Activated T-cell treated with anti-CD3 and anti-CD28 coated beads, Interleukin-2, amount 50 U/mL, for 4 hours (primary cell): ENCODE measurements around the gene ABCC4. TPM values are rescaled to one million over a fixed set of nuclear protein-coding genes. Genes with fewer than 3 reads are reported as not detected.

ENCODE experiments used
- ATAC-seq, 2 donors: fragments of 200-7000 bp; cut with Tn5 transposase; one replicate each; pipeline ENCODE4 v1.10.0; 2021
- DNase-seq: peaks from one replicate; pipeline ENCODE4 v3.0.0-alpha.2; 2020
- H3K27me3 Mint-ChIP-seq: one replicate; pipeline ENCODE4 v1.8.0; 2021; ENCODE audit warnings: low read depth, mixed read lengths
- H3K36me3 Mint-ChIP-seq: one replicate; pipeline ENCODE4 v1.8.0; 2022; ENCODE audit warnings: mixed read lengths; ENCODE audit not compliant: insufficient read depth
- H3K4me1 Mint-ChIP-seq: one replicate; pipeline ENCODE4 v1.8.0; 2021; ENCODE audit warnings: low read depth, mixed read lengths
- H3K4me3 Mint-ChIP-seq: one replicate; pipeline ENCODE4 v1.8.0; 2021; ENCODE audit warnings: mild to moderate bottlenecking, moderate library complexity, mixed read lengths
- H3K9me3 Mint-ChIP-seq: one replicate; pipeline ENCODE4 v1.8.0; 2021; ENCODE audit warnings: mixed read lengths
- total RNA-seq, 3 donors: library from RNA; stranded (reverse); gene quantifications; one replicate each; pipeline ENCODE4 v1.2.1, GENCODE V29; 2021

Gene ABCC4
- total RNA-seq, 3 donors from 2014 or later = 17.6 to 18.5 (median 18.3) TPM

- Mint-ChIP-seq H3K27me3 (no peaks in the 10 kb centered on the region), H3K9me3 (peaks cover 5% of the 10 kb centered on the region), H3K4me3 (no peak overlapping the region), H3K4me1 (peaks cover 3% of the 10 kb centered on the region), H3K36me3 (peaks cover 35% of the 10 kb centered on the region)
- DNase-seq (no peak), ATAC-seq (no peak)
Measured at GRCh38 chr13:95145587-95145986, 155.7 kb downstream of the ABCC4 start.

GRCh38 chr13:95140502-95140901 lies 160.7 kb downstream of the ABCC4 start:
- DNase-seq (no peak), ATAC-seq (no peak)
- peaks cover 44% of the 10 kb centered on the region for H3K36me3 Mint-ChIP-seq
- peaks cover 5% of the 10 kb centered on the region for H3K9me3 Mint-ChIP-seq
- no peak overlapping the region for H3K4me3 Mint-ChIP-seq
- peaks cover 2% of the 10 kb centered on the region for H3K4me1 Mint-ChIP-seq
- no peaks in the 10 kb centered on the region for H3K27me3 Mint-ChIP-seq

GRCh38 chr13:95138876-95139585 lies 162.2 kb downstream of the ABCC4 start:
- Mint-ChIP-seq H3K4me3 (no peak overlapping the region), H3K4me1 (no peaks in the 10 kb centered on the region), H3K27me3 (no peaks in the 10 kb centered on the region), H3K36me3 (peaks cover 36% of the 10 kb centered on the region), H3K9me3 (no peaks in the 10 kb centered on the region)
- DNase-seq (no peak), ATAC-seq (no peak)

GRCh38 chr13:95137096-95137495 lies 164.2 kb downstream of the ABCC4 start:
- no peaks in the 10 kb centered on the region for H3K4me1 Mint-ChIP-seq
- H3K27me3 Mint-ChIP-seq = no peaks in the 10 kb centered on the region
- no peaks in the 10 kb centered on the region for H3K9me3 Mint-ChIP-seq
- ATAC-seq = no peak
- peaks cover 36% of the 10 kb centered on the region for H3K36me3 Mint-ChIP-seq
- H3K4me3 Mint-ChIP-seq = no peak overlapping the region
- DNase-seq = no peak

GRCh38 chr13:95136638-95137037 lies 164.6 kb downstream of the ABCC4 start:
- Mint-ChIP-seq H3K4me3 (no peak overlapping the region), H3K9me3 (no peaks in the 10 kb centered on the region), H3K4me1 (no peaks in the 10 kb centered on the region), H3K27me3 (no peaks in the 10 kb centered on the region), H3K36me3 (peaks cover 35% of the 10 kb centered on the region)
- ATAC-seq (no peak), DNase-seq (no peak)

- H3K4me1 Mint-ChIP-seq = no peaks in the 10 kb centered on the region
- H3K36me3 Mint-ChIP-seq = peaks cover 20% of the 10 kb centered on the region
- H3K4me3 Mint-ChIP-seq = no peak overlapping the region
- DNase-seq (no peak), ATAC-seq (no peak)
- no peaks in the 10 kb centered on the region for H3K9me3 Mint-ChIP-seq
- no peaks in the 10 kb centered on the region for H3K27me3 Mint-ChIP-seq
Measured at GRCh38 chr13:95133498-95133897, 167.8 kb downstream of the ABCC4 start.

- H3K4me1 Mint-ChIP-seq = no peaks in the 10 kb centered on the region
- ATAC-seq (no peak), DNase-seq (no peak)
- peaks cover 18% of the 10 kb centered on the region for H3K36me3 Mint-ChIP-seq
- H3K27me3 Mint-ChIP-seq = no peaks in the 10 kb centered on the region
- no peaks in the 10 kb centered on the region for H3K9me3 Mint-ChIP-seq
- no peak overlapping the region for H3K4me3 Mint-ChIP-seq
Measured at GRCh38 chr13:95129004-95129403, 172.2 kb downstream of the ABCC4 start.

GRCh38 chr13:95128045-95128643 lies 173.1 kb downstream of the ABCC4 start:
- H3K36me3 Mint-ChIP-seq = peaks cover 23% of the 10 kb centered on the region

GRCh38 chr13:95124959-95125358 lies 176.3 kb downstream of the ABCC4 start:
- H3K4me1 Mint-ChIP-seq = peaks cover 8% of the 10 kb centered on the region
- no peaks in the 10 kb centered on the region for H3K9me3 Mint-ChIP-seq

More at GRCh38 chr13:95128045-95128643, 173.1 kb downstream of the ABCC4 start:
- Mint-ChIP-seq H3K9me3 (no peaks in the 10 kb centered on the region), H3K27me3 (no peaks in the 10 kb centered on the region), H3K4me1 (peaks cover under 1% of the 10 kb centered on the region), H3K4me3 (no peak overlapping the region)
- no peak for ATAC-seq
- DNase-seq = no peak

GRCh38 chr13:95123726-95124125 lies 177.5 kb downstream of the ABCC4 start:
- H3K4me1 Mint-ChIP-seq = peaks cover 8% of the 10 kb centered on the region
- H3K4me3 Mint-ChIP-seq = no peak overlapping the region
- no peak for DNase-seq
- H3K36me3 Mint-ChIP-seq = peaks cover 30% of the 10 kb centered on the region
- no peak for ATAC-seq
- no peaks in the 10 kb centered on the region for H3K27me3 Mint-ChIP-seq
- no peaks in the 10 kb centered on the region for H3K9me3 Mint-ChIP-seq

More at GRCh38 chr13:95124959-95125358, 176.3 kb downstream of the ABCC4 start:
- DNase-seq (no peak), ATAC-seq (no peak)
- peaks cover 30% of the 10 kb centered on the region for H3K36me3 Mint-ChIP-seq
- no peak overlapping the region for H3K4me3 Mint-ChIP-seq
- H3K27me3 Mint-ChIP-seq = no peaks in the 10 kb centered on the region

GRCh38 chr13:95122063-95122462 lies 179.2 kb downstream of the ABCC4 start:
- no peak for ATAC-seq
- Mint-ChIP-seq H3K27me3 (no peaks in the 10 kb centered on the region), H3K9me3 (no peaks in the 10 kb centered on the region), H3K4me1 (peaks cover 8% of the 10 kb centered on the region), H3K4me3 (no peak overlapping the region), H3K36me3 (peaks cover 26% of the 10 kb centered on the region)
- DNase-seq = no peak

- Mint-ChIP-seq H3K36me3 (peaks cover 27% of the 10 kb centered on the region), H3K4me3 (no peak overlapping the region), H3K4me1 (peaks cover 8% of the 10 kb centered on the region), H3K27me3 (no peaks in the 10 kb centered on the region), H3K9me3 (no peaks in the 10 kb centered on the region)
- DNase-seq (no peak), ATAC-seq (no peak)
Measured at GRCh38 chr13:95121516-95121915, 179.7 kb downstream of the ABCC4 start.

- H3K9me3 Mint-ChIP-seq = no peaks in the 10 kb centered on the region
- H3K27me3 Mint-ChIP-seq = no peaks in the 10 kb centered on the region
- ATAC-seq (no peak), DNase-seq (no peak)
- peaks cover 8% of the 10 kb centered on the region for H3K4me1 Mint-ChIP-seq
- H3K36me3 Mint-ChIP-seq = peaks cover 28% of the 10 kb centered on the region
- no peak overlapping the region for H3K4me3 Mint-ChIP-seq
Measured at GRCh38 chr13:95120650-95121049, 180.6 kb downstream of the ABCC4 start.

- H3K4me3 Mint-ChIP-seq = no peak overlapping the region
- no peaks in the 10 kb centered on the region for H3K9me3 Mint-ChIP-seq
- no peaks in the 10 kb centered on the region for H3K27me3 Mint-ChIP-seq
- DNase-seq (no peak), ATAC-seq (no peak)
- H3K36me3 Mint-ChIP-seq = peaks cover 34% of the 10 kb centered on the region
- peaks cover 8% of the 10 kb centered on the region for H3K4me1 Mint-ChIP-seq
Measured at GRCh38 chr13:95118541-95119324, 182.5 kb downstream of the ABCC4 start.
